ENCODE results near the gene CAPN13.

CAPN13 gene

DNA sequence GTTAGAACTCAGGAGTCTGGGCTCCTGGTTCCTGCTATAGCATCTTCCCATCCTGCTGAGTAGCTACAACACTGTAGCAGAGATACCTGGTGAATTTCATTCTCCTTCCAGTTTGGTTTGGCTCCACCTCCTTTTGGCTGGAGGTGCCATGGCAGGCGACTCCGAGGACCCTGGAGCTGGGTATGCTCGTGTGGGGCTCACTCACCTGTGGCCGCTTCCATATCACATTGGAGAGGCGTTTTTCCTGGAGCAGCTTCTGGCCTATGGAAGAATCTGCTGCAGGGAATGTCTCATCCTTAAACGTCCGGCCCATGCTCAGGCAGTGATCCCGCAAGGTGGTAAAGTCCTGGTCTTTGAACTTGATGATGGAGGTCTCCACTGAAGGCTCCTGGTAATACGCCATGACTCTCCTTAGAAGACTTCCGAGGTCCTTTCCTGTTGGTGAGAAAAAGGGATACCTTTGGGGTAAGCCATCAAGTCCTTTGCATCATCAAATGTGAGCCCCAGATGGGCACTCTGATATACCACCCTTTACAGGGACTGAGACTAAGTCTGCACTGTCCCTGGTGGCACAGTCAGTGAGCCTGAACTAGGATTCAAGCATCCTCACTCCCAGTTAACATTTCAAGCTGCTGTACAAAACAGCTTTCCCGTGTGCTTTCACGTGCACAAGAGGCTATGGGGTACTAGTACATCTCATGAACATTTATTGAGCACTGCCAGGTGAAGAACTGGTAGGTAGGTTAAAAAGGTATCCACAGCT lies 20.1 kb downstream of the CAPN13 start:
- DNase-seq, result no peak

DNA sequence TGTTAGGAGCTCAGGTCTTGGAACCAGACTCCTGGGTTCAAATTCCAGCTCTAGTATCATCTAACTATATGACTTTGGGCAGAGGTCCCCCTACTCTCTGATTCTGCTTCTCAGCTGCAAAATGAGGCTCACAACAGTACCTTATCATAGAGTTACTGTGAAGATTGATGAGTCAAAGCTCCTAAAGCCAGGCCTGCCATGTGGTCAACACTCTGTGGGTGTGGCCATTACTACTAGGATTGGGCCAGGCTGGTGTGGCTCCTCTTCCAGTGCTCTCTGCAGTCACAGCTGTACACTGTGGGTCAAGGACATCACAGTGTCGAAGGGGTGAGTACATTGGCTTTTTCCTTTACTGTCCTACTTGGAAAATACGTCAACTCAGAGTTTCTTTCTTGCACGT lies 22.6 kb downstream of the CAPN13 start:
- no peak for DNase-seq

DNA sequence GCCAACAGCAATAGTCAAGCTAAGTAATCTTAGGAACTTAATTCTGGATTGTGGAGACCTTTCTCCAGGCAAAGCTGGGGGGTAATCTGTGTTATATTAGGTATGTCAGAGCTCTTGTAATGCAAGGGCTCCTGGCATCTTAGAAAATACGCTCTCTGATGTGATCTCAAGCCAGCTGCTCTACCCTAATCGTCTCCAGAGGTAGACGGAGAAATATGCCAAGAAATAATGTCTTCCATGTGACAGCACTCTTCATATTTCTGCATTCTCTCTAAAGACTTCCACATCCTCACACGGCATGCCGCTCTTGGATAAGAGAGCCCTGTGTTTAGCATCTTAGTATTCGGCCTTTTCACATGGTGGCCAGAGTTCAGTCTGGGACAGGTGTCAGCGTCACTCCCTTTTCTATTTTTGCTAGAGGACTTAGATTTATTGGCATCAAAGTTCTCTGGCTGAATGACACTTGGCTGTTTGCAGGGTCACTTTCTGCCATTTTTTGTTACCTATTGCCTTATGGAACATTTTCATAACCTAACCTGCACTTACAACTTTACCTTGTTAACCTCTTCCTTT lies 25.2 kb downstream of the CAPN13 start:
- DNase-seq, result no peak

DNA sequence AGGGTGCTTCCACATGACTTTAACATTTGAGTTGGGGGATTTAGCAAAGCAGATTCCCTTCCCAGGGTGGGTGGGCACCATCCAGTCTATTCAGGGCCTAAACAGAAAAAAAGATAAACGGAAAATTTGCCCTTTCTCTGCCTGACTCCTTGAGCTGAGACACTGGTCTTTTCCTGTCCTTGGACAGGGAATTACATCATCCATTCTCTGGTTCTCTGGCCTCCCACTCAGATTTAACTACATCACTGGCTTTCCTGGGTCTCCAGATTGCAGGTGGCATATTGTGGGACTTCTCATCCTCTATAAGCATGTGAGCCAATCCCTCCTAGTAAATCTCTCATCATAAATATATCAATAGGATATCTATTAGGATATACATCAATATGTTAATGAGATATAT lies 25.8 kb downstream of the CAPN13 start:
- no peak for DNase-seq

DNA sequence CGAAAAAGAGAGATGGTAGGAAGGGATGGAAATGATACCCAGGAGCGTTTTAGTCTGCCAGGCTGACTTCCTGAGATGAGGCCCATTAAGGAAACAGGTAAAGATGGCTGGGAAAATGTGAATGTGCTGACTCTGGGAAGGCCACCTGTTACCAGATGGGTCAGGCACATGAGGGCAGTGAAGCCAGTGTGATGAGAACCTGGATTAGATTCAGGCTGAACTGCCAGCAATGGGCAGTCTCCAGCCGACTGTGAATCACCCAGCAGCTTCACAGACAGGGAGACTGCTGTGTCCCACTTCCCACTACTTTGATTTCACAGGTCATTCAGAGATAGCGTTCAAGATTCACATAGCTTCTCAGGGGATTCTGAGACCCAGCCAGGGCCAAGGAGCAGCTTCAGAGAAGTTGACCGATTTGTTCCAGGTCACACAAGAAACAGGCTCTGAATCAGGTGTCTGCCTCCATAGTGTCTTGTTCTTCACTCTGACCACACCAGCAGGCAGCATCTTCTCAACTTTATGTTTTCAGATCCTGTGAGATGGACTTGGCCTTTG lies 26.4 kb downstream of the CAPN13 start:
- DNase-seq, result no peak

DNA sequence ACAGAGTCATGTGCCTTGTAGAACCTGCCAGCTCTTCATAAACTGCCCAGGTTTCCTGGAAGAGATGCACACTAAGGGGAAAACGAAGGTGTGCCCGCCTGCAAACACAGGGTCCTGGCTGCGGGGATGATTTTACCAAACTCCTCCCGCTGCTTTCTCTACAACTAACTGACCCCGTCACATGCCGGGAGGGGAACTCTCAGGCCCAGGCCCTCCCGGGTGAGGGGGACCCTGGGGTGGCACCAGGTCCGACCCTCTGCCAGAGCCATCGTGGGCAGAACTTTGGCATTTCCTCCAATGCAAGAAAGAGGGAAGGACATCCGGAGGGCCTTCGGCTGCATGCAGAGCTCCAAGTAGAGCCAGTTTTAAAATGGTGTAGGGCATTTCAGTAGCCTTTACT lies 28.6 kb downstream of the CAPN13 start:
- DNase-seq, result no peak

DNA sequence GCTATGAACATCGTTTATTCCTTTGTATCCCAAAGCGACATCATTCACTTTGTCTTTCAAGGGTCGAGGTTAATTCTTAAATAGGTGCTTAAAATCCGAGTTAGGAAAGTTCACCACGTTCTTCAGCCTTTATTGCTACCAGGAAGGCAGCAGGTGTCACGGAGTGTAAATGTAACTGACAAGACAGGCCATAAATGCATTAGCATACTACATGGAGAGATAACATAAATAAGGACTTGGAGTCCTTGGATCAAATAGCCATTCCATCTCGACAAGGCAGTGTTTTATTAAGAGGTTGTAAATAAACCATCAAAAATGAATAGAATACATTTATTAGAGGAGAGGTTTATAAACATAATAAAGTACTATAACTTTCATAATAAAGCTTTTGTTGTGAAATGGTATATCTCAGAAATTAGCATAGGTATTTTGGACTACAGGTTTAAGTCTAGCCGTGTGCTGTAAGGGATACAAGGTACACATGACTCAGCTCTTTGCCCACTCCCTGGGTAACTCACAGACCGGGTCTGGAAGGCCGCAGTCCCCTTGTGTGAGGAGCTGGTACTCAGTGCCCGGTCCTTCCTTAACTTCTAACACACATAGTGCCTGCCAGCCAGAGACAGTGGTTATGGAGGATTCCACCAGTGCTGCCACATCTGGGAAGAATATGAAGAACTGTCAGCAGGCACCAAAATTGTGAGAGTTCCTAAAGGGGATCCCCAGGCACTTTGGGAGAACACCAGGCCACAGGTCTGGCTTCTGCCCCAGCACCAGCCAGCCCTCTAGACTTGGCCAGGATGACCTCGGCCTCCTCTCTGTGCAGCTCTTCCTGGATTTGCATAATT lies 29.4 kb downstream of the CAPN13 start:
- DNase-seq, result no peak

DNA sequence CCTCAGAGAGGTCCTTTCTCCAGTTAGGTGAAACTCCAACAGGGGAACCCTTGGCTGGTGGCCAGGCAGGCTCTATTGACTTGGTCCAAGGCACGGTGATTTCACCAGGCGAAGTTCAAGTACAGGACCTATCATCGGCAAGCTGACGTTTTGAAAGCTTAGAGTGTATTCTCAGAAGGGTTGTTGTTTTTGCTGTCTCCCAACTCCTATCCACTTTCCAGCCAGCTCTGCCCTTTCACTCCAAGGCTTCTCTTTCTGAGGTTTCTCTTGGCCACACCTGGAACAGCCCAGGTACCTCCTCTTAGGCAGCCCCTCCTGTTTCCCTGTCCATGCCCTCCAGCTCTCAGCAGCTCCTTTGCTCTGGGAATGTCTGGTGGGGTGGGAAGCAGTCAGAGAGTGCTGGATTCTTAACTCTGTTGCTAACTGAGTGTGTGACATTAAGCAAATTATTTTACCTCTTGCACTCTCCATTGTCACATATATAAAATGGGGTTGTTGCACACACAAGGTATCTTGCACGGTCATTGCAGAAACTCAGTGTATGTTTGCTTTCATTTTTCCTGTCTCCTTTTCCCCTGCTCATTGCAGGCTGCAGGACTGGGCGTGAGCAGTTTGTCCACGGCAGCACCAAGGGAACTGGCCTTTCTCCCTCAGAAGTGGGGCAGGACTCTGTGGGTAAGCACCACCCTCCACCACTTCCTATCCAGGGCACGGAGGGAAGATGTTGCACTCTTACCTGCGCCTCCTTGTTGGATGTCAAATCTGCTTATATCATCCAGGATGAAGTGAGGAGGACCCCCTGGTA lies 30.2 kb downstream of the CAPN13 start:
- no peak for DNase-seq

DNA sequence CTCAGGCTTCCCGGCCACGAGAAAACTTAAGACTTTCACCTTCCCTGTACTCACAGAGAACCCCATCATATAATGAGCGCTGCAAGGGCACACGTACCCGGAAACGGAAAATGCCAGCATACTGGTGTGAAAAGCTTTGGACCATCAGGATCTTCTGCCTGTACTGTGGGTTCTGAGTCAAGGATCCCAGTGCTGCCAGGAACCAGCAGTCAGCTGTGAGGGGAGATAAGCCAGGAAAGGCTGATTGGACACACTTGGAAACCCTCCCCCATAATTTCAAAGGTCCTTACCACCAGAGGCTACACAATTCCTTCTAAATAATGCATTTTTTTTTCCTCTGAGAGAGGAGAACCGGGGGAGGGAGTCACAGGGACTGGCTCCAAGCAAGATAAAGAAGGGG lies 31.4 kb downstream of the CAPN13 start:
- DNase-seq, result no peak

DNA sequence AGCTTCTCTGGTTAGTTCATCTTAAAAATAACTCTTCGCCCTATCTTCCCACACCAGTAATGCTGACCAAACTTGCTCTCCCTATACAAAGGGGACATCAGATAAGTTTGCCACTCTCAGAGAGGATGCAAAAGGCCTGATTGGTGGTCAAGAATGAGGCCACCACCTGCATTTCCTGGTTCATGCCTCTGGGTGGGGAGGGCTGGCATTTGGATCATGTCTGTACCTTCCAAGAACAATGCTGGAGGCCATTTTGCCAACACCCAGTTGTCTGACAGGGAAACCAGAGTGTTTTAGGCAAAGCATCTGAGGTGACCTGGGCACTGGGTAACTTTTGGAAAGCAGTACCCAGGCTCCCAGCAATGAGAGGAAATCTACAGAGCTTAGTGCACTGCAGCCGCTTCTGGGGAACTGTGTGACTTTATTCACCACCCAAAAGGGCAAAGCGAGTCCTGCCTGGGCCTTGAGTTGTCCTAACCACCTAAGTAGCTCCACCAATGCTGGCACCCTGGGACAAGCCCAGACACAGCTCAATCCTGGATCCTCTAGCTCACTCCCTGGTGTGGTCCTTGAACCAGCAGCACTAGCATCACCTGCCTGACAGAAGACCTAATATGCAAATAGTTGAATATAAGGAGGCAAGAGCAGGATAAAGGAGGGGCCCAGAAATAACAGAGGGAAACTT lies 35.1 kb downstream of the CAPN13 start:
- DNase-seq, result no peak

DNA sequence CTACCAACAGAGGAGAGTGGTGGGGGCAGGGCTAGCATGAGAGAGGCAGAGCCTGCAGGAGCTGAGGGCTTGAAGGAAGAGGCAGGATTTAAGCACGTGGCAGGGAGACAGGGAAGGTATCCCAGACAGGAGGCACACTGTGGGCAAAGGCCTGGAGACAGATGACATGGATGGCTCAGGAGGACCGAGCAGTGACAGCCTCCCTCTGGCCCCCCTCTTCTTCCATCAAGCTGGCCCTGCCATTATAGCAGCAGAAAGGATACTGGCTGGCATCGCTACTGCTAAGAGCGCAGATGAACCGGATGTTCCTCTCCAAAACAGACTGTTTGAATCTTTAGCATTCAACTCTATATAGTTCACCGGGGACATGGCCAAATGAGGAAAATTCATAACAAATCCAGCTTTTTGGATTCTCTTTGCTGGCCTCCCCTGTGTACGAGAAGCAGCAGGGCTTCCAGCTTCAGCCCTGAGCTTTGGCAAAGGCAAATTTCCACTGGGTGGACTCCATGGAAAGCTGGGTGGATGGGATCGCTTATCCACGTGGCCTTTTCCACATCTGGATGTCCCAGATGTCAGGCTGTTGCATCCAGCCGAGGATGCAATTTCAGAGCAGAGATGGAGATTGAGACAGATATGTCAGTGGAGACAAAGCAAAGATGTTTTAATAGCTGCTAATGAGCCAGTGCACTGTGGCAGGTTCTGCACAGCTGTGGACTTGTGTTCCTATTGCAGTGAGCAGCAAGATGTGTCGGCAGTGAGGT lies 36.2 kb downstream of the CAPN13 start:
- no peak for DNase-seq

DNA sequence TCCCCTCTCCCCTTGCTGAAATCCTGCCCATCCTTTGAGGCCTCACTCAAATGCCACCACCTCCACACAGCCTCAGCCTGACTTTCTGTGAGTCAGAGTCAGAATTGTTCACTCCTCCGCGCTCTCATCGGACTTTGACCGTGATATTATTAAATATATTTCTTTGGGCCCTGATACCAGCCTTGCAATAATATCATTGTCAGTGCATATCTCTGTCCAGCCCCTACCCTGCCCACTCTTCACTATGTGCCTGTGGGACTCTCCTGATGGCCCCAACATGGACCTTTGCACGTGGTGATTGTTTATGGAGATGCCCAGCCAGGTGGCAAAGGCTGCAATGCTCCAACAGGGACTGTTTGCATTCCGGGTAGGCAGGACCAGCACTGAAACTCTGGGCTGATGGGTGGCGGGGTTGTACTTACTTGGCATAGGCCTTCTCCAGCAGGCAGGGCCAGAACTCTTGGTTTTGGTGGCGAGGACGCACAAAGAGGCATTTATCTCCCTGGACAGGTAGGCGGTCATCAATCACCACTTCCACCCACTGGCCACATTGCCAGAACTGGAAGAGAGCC lies 37.3 kb downstream of the CAPN13 start:
- DNase-seq, result no peak

DNA sequence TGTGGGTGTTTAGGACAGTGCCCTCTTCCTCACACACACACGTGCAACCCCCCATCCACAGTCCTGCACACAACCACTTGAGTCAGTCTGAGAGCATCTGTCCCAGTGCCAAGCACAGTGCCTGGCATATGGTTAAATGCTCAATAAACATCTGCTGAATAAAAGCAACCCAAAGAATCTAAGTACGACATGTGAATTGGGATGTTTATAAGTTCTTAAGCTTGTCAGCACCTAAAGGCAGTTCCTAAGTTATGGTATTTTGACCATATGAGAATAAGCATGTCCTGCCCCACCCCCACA lies 37.8 kb downstream of the CAPN13 start:
- no peak for DNase-seq

DNA sequence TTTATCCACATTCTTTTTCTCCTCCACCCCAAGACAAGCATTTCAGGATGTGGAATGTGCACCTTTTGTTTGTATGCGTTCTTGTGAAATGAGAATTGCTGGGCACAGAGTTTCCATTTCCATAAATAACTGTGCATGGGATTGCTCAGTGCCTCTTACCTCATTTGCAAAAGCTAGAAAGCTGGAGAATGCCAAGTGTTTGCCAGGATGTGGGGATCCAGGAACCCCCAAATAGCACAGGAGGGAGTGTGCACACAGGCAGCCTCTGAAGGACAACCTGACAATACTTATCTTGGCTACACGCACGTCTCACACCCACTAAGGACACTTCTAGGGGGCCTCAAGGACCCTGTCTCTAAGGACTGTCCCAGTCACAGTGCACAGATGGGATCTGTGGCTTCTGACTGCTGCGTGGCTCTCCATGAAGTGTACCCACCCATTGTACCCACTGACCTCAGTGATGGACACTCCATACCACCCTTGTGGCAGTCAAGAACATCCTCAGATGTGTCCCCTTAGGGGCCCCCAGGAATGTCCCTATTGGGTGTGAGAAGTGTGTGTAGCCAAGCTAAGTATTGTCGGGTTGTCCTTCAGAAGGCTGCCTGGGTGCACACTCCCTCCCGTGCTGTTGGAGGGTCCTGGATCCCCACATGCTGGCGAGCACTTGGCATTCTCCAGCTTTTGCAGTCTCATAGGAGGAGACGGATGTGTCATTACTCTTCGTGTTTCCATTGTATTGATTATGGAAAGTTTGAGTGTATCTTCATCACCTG lies 38.4 kb downstream of the CAPN13 start:
- no peak for DNase-seq

DNA sequence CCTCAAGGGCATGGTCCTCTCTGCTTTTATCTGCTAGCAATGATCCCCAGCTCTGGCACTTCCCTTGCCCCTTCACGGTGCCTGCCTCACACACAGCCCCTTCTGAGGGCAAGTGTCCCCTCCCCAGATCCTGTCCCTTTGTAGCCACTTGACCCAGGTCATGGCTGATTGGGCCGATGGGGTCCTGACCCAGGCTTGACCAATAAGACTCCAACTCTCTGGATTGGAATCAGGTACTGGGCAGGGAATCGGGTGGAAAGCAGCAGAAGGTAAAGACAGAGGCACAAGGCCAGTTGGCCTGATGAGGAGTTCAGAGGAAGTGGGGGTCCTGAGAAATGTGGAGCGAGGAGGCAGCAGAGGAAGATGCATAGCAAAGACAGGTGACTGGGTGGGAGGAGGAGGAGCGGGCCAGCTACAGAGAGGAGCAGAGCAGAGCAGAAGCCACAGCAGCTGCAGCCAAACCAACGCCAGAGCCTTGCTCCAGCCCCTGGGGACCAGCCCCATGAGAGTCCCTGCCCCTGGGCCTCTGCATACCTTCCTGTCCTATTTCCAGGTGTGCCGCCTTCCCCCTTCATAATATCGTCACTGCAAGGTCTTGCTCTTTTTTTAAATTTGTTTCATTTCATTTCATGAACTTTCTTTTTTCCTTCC lies 39.1 kb downstream of the CAPN13 start:
- DNase-seq, result no peak

DNA sequence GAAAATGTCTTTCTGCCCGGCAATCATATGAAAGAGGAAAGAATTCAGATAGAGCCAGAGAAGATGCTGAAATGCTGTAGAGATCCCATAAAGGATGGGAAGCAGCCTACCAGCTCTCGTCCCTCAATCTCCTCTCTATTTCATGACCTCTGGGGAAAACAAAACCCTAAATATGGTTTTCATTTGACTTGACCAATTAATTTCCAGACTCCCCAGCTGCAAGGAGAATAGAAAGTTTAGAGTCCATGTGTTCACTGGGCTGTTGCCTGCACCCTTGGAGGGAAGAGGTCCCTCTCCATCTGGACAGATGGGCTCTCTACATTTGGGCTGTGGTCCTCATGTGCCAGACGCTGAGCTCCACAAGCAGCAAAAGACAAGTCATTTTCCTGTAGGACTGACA lies 40.6 kb downstream of the CAPN13 start:
- DNase-seq, result no peak

DNA sequence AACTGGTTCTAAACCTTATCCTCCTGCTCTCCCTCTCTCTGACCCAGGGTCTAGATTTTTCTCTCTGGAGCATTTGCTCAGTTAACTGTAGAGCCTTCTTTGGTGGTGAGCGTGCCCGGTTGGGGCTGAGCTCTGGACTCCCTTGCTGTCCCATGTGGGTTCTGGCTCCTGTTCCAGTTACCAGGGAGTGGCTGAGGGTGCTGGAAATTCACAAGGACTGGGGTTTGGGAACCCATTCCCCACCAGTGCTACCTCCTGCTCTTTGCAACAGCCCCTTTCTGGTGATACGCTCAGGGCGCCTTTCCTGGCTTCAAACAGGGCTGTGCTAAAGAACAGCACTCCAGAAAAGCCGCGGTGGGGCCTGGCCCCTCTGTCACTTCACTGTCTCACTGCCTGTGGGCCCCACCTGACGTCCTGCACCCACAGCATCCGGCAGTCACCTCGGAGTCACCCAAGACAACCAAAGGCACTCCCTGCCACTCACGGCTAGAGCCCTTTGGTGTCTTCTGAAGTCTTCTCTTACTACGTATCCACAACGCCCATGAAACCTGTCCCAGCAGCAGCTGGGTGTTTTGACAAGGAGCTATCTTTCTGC lies 41.3 kb downstream of the CAPN13 start:
- no peak for DNase-seq

DNA sequence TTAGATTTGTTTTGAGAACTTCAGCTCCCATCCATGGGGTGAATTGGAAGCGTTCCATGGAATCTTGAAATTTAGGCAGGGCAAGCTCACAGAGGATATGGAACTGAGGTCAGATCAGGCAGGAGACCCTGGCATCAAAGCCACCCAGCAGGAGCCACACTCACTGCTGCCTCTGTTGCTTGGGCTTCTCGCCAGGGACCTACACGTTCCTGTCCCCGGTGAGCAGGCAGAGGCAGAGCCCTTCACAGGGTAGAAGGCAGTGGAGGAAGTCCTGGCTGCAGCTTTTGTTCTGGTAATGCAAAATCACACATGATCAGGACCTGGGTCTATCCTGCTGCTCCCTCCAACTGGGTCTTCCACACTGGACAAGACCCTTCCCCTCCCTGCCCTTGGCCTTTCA lies 42.1 kb downstream of the CAPN13 start:
- DNase-seq, result no peak

DNA sequence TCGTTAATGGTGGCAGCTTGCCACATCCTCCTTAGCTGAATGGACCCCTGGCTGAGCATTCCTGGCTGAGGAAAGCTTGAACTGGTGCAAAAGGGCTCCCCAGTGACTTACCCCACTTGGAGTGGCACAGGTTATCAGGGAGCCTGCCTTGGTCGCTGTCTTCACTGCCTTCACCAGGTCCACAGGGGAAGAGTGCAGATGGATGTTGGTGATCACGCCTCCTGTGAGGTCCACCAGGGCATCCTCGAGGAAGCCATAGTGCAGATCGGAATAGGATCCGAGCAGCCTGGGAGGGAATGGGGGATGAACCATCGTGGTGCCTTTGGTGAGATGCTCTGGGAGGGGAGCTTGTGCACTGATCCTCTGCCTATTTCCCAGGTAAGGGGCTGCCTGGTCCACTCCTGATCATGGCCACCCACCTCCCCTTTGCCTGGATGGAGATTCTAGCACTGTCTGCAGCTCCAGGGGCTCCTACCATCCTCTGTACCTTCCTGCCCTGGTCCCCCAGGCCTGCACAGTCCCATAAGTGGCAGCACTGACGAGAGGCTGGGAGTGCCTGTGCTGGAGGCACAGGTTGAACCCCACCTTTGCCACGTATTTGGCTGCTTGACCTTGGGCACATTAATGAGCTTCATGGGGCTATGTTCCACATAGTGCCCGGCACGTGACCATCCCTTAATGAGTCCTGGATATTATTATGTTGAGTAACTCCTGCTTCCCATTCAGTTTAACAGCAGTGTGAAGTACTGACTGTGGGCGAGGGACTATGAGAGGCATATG lies 43.0 kb downstream of the CAPN13 start:
- DNase-seq, result no peak
